ENCODE measurements around the gene PCK1.

- TF ChIP-seq CTCF (IDR thresholded peaks at IDR 0.05) (no peak), POLR2AphosphoS5 (IDR thresholded peaks at IDR 0.05; ENCODE audit: low read depth, low read length) (no peak), TCF7L2 (IDR thresholded peaks at IDR 0.05; ENCODE audit: low read depth, low read length) (no peak)
- TF ChIP-seq, protein P1, sequence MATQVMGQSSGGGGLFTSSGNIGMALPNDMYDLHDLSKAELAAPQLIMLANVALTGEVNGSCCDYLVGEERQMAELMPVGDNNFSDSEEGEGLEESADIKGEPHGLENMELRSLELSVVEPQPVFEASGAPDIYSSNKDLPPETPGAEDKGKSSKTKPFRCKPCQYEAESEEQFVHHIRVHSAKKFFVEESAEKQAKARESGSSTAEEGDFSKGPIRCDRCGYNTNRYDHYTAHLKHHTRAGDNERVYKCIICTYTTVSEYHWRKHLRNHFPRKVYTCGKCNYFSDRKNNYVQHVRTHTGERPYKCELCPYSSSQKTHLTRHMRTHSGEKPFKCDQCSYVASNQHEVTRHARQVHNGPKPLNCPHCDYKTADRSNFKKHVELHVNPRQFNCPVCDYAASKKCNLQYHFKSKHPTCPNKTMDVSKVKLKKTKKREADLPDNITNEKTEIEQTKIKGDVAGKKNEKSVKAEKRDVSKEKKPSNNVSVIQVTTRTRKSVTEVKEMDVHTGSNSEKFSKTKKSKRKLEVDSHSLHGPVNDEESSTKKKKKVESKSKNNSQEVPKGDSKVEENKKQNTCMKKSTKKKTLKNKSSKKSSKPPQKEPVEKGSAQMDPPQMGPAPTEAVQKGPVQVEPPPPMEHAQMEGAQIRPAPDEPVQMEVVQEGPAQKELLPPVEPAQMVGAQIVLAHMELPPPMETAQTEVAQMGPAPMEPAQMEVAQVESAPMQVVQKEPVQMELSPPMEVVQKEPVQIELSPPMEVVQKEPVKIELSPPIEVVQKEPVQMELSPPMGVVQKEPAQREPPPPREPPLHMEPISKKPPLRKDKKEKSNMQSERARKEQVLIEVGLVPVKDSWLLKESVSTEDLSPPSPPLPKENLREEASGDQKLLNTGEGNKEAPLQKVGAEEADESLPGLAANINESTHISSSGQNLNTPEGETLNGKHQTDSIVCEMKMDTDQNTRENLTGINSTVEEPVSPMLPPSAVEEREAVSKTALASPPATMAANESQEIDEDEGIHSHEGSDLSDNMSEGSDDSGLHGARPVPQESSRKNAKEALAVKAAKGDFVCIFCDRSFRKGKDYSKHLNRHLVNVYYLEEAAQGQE (IDR thresholded peaks at IDR 0.05; ENCODE audit: insufficient read depth in 1 of 2, low read depth in 2 of 2, low read length in 1 of 2), result no peak
Observed at GRCh38 chr20:57571782-57572416, 11.0 kb downstream of the PCK1 start.

All from Panc1 (cell line).